HFF-Myc (cell line): ENCODE results near the gene WHRN.
A peak's percentile ranks its signal among the peaks of the same experiment; 100 is the strongest.

Experiments
- DNase-seq: peaks from one replicate; pipeline ENCODE4 v3.0.0-alpha.2; 2011; ENCODE audit warnings: low read depth; ENCODE audit errors: extremely low read depth
- H3K4me3 ChIP-seq: replicated peaks from 2 replicates; pipeline ENCODE4 v1.5.1; 2011; ENCODE audit warnings: low read depth, mild to moderate bottlenecking, control low read depth, low read length
- CTCF ChIP-seq: IDR thresholded peaks from 2 replicates; pipeline ENCODE4 v1.5.1; 2012; ENCODE audit warnings: mild to moderate bottlenecking, low read depth, low read length, control low read depth; ENCODE audit errors: missing control alignments

WHRN gene

DNA sequence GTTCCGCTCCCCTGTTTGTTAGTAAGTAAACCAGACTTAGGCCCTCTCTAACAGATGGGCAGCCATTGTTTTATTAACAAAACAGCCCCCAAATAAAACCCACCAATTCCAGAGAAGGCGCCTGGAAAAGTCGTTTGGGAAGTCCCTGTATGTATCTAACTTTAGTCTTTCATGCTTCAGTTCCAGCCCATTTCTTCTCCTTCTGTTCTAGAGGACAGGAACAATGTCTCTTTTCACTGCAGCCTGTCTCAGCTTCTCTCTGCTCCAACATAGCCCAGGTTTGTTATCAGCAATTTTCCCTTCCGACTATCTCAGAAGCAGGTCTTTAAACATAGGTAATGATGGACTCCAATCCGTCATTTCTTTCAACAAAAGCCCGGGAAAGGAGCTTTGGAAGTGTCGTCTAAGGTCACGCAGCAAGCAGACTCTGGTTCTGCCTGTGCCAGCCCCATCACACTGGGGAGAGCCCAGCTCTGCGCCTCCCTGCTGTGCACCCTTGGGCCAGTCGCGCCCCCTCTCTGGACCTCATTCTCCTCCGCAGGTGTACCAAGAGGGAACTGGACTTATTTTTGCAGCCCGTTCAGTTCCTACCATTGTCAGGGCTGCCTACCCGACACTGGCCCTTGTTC lies 107.9 kb downstream of the WHRN start:
- peak overlapping the region; percentile 62 for H3K4me3 ChIP-seq
- no peak for DNase-seq
- TF ChIP-seq CTCF, result no peak

DNA sequence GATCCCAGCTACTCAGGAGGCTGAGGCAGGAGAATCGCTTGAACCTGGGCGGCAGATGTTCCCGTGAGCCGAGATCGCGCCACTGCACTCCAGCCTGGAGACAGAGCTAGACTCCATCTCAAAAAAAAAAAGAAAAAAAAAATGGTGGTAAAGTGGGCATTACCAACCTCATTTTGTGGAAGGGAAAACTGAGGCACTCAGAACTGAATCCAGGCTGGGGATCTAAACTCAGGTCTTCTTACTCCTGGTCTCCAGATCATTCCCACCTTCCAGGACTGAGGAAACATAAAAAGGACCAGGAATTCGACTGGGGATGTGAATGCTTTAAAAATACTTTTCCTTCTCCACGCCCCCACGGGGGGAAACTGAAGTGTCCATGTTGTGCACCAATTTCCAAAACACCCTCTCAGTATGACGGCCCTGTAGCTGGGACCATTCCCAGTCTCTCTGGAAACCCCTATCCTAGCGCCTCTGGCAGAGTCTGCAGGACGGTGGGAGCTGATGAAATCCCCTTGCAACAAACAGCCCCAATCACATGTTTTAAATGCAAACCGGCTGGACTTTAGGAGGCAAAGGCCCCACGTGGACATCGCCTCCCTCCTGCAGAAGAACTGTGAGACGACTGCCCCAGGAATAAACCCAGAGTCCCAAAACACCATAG lies 108.6 kb downstream of the WHRN start:
- no peak overlapping the region for H3K4me3 ChIP-seq
- no peak for TF ChIP-seq CTCF
- DNase-seq, result no peak

DNA sequence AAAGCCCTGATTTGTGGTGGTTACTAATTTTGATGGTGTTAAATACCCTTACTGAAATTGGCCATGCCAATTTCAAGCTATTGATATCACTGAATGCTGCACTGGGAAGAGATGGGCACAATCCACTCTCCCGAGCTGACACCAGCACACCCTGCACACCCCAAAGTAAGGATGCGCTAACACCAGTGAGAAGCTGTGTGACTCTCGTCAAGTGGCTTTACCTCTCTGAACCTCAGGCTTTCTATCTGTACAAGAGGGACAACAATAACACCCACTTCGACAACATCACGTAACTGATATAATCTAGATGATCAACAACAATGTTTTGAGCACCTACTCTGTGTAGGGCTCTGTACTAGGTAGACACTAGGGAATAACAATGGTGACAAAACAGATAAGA lies 109.5 kb downstream of the WHRN start:
- no peak overlapping the region for H3K4me3 ChIP-seq
- no peak for DNase-seq
- no peak for TF ChIP-seq CTCF

DNA sequence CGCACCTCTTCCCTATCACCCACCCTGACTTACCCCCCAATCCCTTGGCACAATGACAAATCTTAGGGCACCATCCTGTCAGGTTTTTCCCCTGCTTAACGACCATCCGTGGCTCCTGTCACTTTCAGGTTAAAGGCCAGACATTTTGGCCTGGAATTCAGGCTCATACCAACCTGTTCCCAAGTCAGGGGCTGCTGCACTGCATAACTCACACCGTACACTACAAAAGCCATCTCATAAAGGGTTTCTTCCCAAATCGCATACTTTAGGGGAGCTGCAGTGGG lies 110.0 kb downstream of the WHRN start:
- no peak for DNase-seq
- TF ChIP-seq CTCF, result no peak
- H3K4me3 ChIP-seq, result no peak overlapping the region

DNA sequence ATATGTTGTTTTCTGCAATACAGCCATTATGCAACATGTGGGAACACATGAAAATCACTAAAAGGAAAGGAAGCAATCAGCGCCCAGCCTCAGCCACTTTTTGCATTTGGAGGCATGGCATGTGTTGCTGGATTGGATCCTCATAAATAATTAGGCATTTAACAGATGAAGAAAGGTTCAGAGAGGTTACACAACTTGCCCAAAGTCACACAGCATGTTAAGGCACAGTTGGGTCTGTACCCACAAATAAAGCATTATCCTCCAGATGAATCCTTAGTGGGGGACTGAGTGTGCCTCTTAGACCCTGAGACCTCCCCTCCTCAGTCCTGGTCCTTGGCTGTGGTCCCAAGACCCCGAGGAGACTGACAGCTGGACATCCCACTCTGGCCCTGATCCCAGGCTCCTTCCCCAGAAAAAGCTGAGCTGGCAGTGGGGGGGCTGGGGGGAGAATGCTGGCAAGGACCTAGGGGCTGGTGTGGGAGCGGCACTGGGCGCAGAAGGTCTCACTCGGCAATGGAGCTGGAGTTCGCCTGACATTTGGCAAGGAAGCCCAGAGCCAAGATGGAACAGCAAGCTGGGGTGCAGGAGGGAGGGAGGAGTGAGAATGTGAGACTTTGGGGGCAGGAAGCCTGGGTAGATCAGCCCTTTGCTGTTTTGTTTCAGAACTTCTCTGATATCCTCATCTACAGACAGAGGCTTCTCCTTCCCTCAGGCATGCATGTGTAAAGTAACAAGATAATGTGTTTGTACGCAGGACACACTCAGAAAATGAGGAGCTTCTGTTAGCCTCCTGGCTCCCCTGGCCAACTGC lies 110.5 kb downstream of the WHRN start:
- TF ChIP-seq CTCF, result no peak
- no peak for DNase-seq
- no peak overlapping the region for H3K4me3 ChIP-seq

- TF ChIP-seq CTCF, result no peak
- H3K4me3 ChIP-seq, result no peak overlapping the region
- DNase-seq, result no peak
Measured at GRCh38 chr9:114392749-114393112, 112.5 kb downstream of the WHRN start.
